ENCODE measurements around the gene MGAM2.

DNA sequence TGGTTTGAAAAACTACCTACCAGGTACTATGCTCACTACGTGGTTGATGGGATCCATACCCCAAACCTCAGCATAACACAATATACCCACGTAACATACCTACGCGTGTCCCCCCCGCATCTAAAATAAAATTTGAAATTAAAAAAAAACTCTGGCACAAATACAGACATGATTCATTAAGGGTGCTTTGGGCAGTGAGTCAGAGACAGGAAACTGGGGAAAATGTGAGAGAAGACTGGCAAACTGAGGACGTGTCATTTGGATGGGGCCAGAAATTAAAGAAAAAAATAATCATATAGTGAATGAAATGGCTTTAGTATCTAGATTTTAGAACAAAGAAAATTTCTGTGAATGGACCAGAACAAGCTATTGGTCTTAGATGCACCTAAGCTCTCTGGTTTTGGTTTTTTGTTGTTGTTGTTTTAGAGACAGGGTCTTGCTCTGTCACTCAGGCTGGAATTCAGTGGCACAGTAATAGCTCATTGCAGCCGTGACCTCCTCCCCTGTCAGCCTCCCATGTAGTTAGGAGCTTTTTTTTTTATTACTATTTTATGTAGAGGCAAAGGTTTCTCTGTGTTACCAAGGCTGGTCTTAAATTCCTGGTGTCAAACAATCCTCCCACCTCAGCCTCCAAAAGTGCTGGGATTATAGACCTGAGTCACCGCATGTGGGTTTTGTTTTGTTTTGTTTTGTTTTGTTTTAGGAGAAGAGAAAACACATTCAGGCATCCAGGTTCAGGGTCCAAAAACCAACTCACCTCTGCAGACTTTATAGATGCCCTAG lies 152.3 kb downstream of the MGAM2 start:
- TF ChIP-seq, protein P1, sequence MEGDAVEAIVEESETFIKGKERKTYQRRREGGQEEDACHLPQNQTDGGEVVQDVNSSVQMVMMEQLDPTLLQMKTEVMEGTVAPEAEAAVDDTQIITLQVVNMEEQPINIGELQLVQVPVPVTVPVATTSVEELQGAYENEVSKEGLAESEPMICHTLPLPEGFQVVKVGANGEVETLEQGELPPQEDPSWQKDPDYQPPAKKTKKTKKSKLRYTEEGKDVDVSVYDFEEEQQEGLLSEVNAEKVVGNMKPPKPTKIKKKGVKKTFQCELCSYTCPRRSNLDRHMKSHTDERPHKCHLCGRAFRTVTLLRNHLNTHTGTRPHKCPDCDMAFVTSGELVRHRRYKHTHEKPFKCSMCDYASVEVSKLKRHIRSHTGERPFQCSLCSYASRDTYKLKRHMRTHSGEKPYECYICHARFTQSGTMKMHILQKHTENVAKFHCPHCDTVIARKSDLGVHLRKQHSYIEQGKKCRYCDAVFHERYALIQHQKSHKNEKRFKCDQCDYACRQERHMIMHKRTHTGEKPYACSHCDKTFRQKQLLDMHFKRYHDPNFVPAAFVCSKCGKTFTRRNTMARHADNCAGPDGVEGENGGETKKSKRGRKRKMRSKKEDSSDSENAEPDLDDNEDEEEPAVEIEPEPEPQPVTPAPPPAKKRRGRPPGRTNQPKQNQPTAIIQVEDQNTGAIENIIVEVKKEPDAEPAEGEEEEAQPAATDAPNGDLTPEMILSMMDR (IDR thresholded peaks at IDR 0.05), result no peak
- TF ChIP-seq HDAC2 (IDR thresholded peaks at IDR 0.05) (no peak), POLR2A (IDR thresholded peaks at IDR 0.05; ENCODE audit: low read length) (no peak), SREBF2 (IDR thresholded peaks at IDR 0.05) (no peak), FOSL2 (IDR thresholded peaks at IDR 0.05) (no peak), FOSL2 (CRISPR knock-in tag; IDR thresholded peaks at IDR 0.05) (no peak), POLR2AphosphoS2 (conservative IDR thresholded peaks at IDR 0.05; ENCODE audit: low read length) (no peak), HEYL (CRISPR knock-in tag; IDR thresholded peaks at IDR 0.05) (no peak), RCOR1 (IDR thresholded peaks at IDR 0.05; ENCODE audit: low read depth, low read length) (no peak), EP300 (IDR thresholded peaks at IDR 0.05) (no peak), KDM5A (IDR thresholded peaks at IDR 0.05) (no peak), ZSCAN20 (CRISPR knock-in tag; IDR thresholded peaks at IDR 0.05) (no peak)
- TF ChIP-seq, protein P2, sequence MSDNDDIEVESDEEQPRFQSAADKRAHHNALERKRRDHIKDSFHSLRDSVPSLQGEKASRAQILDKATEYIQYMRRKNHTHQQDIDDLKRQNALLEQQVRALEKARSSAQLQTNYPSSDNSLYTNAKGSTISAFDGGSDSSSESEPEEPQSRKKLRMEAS (IDR thresholded peaks at IDR 0.05), result no peak
- TF ChIP-seq, protein P3, sequence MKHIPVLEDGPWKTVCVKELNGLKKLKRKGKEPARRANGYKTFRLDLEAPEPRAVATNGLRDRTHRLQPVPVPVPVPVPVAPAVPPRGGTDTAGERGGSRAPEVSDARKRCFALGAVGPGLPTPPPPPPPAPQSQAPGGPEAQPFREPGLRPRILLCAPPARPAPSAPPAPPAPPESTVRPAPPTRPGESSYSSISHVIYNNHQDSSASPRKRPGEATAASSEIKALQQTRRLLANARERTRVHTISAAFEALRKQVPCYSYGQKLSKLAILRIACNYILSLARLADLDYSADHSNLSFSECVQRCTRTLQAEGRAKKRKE (CRISPR knock-in tag; IDR thresholded peaks at IDR 0.05; ENCODE audit: low read depth), result no peak

Data from A549 (cell line).